GM12878 (cell line): ENCODE measurements around the gene ARHGEF17.

Source experiments
- CTCF ChIP-seq, 3 experiments: IDR thresholded peaks in 2 of 3; conservative IDR thresholded peaks in 1 of 3; 2 replicates each; pipeline ENCODE4 v1.5.1; 2011; ENCODE audit warnings: low read depth in 3 of 3, low read length in 3 of 3, mild to moderate bottlenecking in 3 of 3, control low read depth in 2 of 3, moderate library complexity in 2 of 3, inconsistent platforms in 1 of 3, mixed read lengths in 1 of 3; ENCODE audit not compliant: control insufficient read depth in 2 of 3, insufficient read depth in 1 of 3; ENCODE audit errors: extremely low read depth in 1 of 3
- EGR1 ChIP-seq, 2 experiments: IDR thresholded peaks; 1 replicate in 1 of 2; 2 replicates in 1 of 2; pipeline ENCODE4 v1.6.1; 2011 to 2012; ENCODE audit warnings: low read depth in 2 of 2, low read length in 2 of 2, borderline replicate concordance in 1 of 2, mild to moderate bottlenecking in 1 of 2, moderate library complexity in 1 of 2
- FOXK2 ChIP-seq: fragments of 450-650 bp; IDR thresholded peaks from 2 replicates; pipeline ENCODE4 v1.6.1; 2017; ENCODE audit warnings: mild to moderate bottlenecking, moderate library complexity
- JUND ChIP-seq: IDR thresholded peaks from 2 replicates; pipeline ENCODE4 v1.6.1; 2012; ENCODE audit warnings: low read depth, mild to moderate bottlenecking, low read length, improper control_type of control experiment, moderate library complexity
- MLLT1 ChIP-seq: fragments of 450-650 bp; IDR thresholded peaks from 2 replicates; pipeline ENCODE4 v1.6.1; 2016; ENCODE audit warnings: mild to moderate bottlenecking
- POLR2AphosphoS5 ChIP-seq: IDR thresholded peaks from 2 replicates; pipeline ENCODE4 v1.6.1; 2011; ENCODE audit warnings: mild to moderate bottlenecking, low read length, inconsistent platforms

DNA sequence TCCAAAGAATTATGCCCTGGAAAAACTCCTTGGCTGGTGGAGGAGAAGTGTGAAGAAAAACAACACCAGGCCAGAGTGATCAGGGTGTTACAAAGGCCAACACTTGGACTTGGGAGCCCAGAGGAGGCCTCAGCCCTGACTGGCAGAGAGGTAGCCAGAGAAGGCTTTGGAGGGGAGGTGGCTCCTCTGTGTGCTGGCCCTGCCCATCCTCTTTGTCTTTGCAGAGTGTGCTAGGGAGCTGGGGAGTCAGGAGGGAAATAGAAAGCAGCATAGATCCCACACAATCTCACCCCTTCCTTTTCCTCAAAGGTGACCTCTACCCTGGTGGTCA lies 48.0 kb upstream of the ARHGEF17 start:
- TF ChIP-seq JUND: no peak
- no peak for TF ChIP-seq MLLT1
- TF ChIP-seq EGR1 (IDR thresholded peaks at IDR 0.05; ENCODE audit: borderline replicate concordance in 1 of 2, low read depth in 2 of 2, low read length in 2 of 2): no peak
- no peak for TF ChIP-seq CTCF (IDR thresholded peaks at IDR 0.05 in 2 of 3, conservative IDR thresholded peaks at IDR 0.05 in 1 of 3; ENCODE audit: control insufficient read depth in 2 of 3, extremely low read depth in 1 of 3, insufficient read depth in 1 of 3, low read depth in 3 of 3, low read length in 3 of 3)
- TF ChIP-seq POLR2AphosphoS5: no peak
- TF ChIP-seq FOXK2: no peak
